NB4 (cell line): ENCODE measurements around the gene FLRT1.

Experiments used
- MYC ChIP-seq: IDR thresholded peaks from 2 replicates; pipeline ENCODE4 v1.6.1; 2011; ENCODE audit warnings: low read depth, low read length
- TF ChIP-seq, protein P1 (sequence below): IDR thresholded peaks from one replicate; pipeline ENCODE4 v1.5.1; 2012; ENCODE audit warnings: low read depth, low read length

DNA sequence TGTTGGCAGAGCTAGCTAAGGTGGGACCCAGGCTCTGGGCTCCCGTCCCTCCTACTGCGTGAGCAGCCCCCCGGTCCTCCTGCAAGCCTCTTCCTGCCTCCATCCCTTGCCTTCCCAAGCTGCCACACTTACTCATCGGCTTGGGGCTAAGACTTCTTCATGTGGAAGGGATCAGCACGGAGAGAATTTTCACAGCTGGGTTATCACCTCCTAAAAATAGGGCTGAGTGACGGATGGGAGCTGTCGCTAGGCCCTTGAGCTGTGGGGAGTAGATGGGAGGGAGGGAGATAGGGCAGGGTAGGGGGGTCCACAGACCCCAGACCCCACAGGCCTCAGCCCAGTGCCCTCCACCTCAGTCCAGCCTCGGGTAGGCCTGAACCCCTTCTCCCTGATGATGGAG is 41.0 kb downstream of the FLRT1 start:
- TF ChIP-seq, protein P1, sequence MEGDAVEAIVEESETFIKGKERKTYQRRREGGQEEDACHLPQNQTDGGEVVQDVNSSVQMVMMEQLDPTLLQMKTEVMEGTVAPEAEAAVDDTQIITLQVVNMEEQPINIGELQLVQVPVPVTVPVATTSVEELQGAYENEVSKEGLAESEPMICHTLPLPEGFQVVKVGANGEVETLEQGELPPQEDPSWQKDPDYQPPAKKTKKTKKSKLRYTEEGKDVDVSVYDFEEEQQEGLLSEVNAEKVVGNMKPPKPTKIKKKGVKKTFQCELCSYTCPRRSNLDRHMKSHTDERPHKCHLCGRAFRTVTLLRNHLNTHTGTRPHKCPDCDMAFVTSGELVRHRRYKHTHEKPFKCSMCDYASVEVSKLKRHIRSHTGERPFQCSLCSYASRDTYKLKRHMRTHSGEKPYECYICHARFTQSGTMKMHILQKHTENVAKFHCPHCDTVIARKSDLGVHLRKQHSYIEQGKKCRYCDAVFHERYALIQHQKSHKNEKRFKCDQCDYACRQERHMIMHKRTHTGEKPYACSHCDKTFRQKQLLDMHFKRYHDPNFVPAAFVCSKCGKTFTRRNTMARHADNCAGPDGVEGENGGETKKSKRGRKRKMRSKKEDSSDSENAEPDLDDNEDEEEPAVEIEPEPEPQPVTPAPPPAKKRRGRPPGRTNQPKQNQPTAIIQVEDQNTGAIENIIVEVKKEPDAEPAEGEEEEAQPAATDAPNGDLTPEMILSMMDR, result no peak
- TF ChIP-seq MYC, result no peak
